ENCODE results near the gene KICS2.

GRCh38 chr12:64181430-64182291 is 40.4 kb downstream of the KICS2 start:
- TF ChIP-seq MAX (IDR thresholded peaks at IDR 0.05; ENCODE audit: low read depth, low read length): no peak
- TF ChIP-seq POLR2A (IDR thresholded peaks at IDR 0.05; ENCODE audit: extremely low read depth, insufficient read length): no peak
- peak; percentile 48 for TF ChIP-seq CTCF (IDR thresholded peaks at IDR 0.05; ENCODE audit: low read depth, low read length)
- TF ChIP-seq MYC (IDR thresholded peaks at IDR 0.05; ENCODE audit: low read depth, low read length): no peak

Data from NB4 (cell line).